ENCODE measurements around the gene DNAL1. TPM values are rescaled to one million over a fixed set of nuclear protein-coding genes. Genes with fewer than 3 reads are reported as not detected.

DNAL1 gene
- total RNA-seq, 1 donor from 2014 or later = 1.5 TPM

DNA sequence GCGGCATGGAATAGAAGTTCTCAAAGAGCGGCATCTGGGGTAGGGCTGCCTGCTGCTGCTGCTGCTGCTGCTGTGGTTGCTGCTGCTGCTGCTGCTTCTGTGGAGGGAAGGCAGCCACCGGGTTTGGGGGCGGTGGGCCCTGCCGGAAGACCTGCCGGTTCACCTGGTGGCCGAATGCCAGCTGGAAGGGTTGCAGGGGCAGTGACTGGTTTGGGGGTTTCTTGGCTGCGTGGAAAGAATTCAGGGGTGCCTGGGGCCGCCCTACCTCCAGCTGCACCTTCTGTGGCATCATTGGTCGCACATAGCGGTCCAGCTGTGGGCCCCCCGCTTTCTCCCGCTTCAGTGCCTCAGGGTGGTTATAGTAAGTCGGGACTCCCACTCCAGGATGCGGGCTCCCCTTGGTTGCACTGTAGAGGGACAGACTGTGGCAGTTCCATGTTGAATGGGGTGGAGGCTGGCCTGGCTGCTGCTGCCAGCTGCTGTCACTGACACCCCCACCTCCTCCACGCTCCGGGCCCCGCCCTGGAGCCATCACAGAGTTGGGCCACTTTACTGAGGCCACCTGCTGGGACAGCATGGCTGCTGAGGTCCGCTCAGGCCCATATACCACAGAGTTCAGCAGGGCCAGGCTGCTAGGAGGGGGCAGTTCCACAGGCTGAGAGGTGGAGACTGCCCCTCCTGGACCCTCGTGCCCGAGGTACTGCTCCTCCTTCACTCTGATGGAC lies 94.5 kb downstream of the DNAL1 start:
- Histone ChIP-seq H3K27ac (peak overlapping the region; percentile 91 to 98), H3K27me3 (no peaks in the 10 kb centered on the region), H3K36me3 (peaks cover 38 to 42% of the 10 kb centered on the region in 2 donors), H3K9me3 (no peaks in the 10 kb centered on the region), H3K4me1 (peaks cover 38 to 57% of the 10 kb centered on the region in 2 donors), H3K4me3 (no peak overlapping the region)
- DNase-seq (ENCODE audit: low spot score in 2 of 2) = no peak
- intact Hi-C loops (cut with DNase I) = no loop called here
- TF ChIP-seq, protein P1, sequence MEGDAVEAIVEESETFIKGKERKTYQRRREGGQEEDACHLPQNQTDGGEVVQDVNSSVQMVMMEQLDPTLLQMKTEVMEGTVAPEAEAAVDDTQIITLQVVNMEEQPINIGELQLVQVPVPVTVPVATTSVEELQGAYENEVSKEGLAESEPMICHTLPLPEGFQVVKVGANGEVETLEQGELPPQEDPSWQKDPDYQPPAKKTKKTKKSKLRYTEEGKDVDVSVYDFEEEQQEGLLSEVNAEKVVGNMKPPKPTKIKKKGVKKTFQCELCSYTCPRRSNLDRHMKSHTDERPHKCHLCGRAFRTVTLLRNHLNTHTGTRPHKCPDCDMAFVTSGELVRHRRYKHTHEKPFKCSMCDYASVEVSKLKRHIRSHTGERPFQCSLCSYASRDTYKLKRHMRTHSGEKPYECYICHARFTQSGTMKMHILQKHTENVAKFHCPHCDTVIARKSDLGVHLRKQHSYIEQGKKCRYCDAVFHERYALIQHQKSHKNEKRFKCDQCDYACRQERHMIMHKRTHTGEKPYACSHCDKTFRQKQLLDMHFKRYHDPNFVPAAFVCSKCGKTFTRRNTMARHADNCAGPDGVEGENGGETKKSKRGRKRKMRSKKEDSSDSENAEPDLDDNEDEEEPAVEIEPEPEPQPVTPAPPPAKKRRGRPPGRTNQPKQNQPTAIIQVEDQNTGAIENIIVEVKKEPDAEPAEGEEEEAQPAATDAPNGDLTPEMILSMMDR (IDR thresholded peaks at IDR 0.05) = no peak

DNA sequence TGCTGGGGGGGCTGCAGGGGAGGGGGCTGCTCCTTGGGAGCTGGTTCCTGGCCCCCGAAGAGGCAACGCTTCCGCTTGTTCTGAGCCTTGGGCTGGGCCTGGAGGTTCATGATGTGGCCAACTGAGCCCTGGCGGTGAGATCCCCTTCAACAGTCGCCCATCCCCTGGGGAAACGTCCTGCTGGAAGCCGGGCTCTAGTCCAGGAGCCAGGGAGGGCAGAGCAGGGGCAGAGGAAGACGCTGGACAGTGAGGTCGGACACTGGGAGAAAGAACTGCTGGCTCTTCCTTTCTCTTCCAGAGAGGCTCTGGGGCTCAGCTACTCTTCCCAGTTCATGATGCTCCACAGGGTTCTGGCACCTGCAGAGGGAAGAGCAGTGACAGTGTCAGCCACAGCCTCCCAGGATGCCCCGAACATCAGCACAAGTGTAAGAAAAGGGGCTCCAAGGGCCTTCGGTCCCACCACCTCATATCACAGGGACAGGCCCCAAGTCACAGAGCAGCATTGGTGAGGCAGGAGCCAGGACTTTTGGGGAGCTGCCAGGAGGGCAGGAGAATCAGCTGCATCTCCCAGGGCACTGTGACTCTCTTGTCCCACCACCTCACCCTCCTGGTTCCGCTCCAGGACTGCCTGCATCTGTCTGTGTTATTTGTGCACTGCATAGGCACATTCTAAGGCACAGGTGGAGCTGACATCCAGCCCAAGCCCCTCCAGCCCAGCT lies 95.3 kb downstream of the DNAL1 start:
- H3K27ac ChIP-seq = peak overlapping the region; percentile 91 to 98
- intact Hi-C loops (cut with DNase I) = loop anchor here (2.0 kb wide), 1 partner anchor 15 kb away; no protein-coding TSS in a partner anchor
- DNase-seq (ENCODE audit: low spot score in 2 of 2) = no peak
- TF ChIP-seq, protein P1 (IDR thresholded peaks at IDR 0.05) = no peak
- H3K36me3 ChIP-seq = peaks cover 34 to 38% of the 10 kb centered on the region in 2 donors
- H3K9me3 ChIP-seq = no peaks in the 10 kb centered on the region
- peaks cover 43 to 65% of the 10 kb centered on the region in 2 donors for H3K4me1 ChIP-seq
- H3K27me3 ChIP-seq = no peaks in the 10 kb centered on the region
- peak overlapping the region; percentile 34 to 50 for H3K4me3 ChIP-seq

DNA sequence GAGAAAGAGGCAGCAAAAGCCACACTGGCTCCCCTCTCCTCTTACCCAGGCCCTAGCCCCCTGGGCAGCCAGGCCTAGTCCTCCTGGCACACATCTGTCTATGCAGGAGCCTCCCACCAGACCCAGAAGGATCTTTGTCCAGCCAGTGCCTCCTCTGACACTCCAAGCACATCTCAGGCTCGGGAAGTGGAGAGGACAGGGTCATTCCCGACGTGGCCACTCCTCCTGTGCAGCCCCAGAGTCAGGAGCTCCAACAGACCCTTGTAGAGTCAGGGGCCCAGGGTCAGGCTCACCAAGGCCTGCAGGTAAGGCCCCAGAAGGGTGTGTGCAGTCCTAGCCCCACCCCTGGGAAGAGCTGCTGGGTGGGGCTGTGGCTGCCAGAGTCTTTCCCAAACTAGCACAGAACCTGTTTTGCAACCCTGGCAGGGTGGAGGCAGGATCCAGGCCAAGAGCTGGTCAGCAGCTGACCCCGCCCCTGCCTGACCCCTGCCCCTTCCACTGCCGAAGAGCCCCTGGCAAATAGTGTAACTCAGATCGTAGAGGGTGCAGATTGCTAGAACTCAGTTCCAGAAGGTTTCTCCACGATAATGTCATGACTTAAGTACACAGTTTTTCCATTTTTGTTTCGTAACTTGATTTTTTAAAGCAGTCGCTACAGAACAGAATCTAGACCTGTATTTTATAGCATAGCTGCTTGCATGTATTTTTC lies 96.0 kb downstream of the DNAL1 start:
- H3K4me3 ChIP-seq = peak overlapping the region; percentile 34 to 50
- TF ChIP-seq, protein P1 (IDR thresholded peaks at IDR 0.05) = no peak
- intact Hi-C loops (cut with DNase I) = loop anchor here (2.0 kb wide), 1 partner anchor 14 kb away; no protein-coding TSS in a partner anchor
- peaks cover 46 to 72% of the 10 kb centered on the region in 2 donors for H3K4me1 ChIP-seq
- H3K27ac ChIP-seq = peak overlapping the region; percentile 91 to 98
- peaks cover 28 to 32% of the 10 kb centered on the region in 2 donors for H3K36me3 ChIP-seq
- H3K9me3 ChIP-seq = no peaks in the 10 kb centered on the region
- H3K27me3 ChIP-seq = no peaks in the 10 kb centered on the region
- DNase-seq (ENCODE audit: low spot score in 2 of 2) = no peak

DNA sequence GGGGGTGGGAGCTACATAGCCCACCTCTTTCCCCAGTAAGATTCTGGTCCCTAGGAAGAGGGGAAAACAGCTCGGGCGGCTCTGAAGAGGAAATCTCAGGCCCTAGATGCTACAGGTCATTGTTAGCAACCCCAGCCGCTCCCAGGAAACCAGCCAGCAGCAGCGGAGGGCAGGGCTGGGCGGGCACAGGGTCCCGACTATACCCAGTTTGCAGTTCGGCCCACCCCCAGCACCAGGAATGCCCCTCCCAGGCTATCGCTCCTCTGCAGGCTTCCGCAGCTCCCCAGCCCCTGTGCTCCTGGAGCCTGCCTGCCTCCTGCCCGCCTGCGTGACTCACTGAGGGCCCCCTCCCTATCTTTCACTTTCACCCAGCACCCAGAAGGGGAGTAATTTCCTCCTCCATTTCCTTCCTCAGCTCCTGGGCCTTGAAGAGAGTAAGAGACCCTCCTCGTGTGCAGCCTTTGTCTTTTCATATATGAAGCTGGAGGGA lies 96.6 kb downstream of the DNAL1 start:
- Histone ChIP-seq H3K4me3 (peak overlapping the region; percentile 34 to 50), H3K27me3 (no peaks in the 10 kb centered on the region), H3K4me1 (peaks cover 52 to 78% of the 10 kb centered on the region in 2 donors), H3K9me3 (no peaks in the 10 kb centered on the region), H3K36me3 (peaks cover 21 to 28% of the 10 kb centered on the region in 2 donors), H3K27ac (peak overlapping the region; percentile 91 to 98)
- intact Hi-C loops (cut with DNase I) = loop anchor here (2.0 kb wide), 1 partner anchor 13 kb away; no protein-coding TSS in a partner anchor
- DNase-seq (ENCODE audit: low spot score in 2 of 2) = peak in 1 of 2 donors; percentile 88
- TF ChIP-seq, protein P1 (IDR thresholded peaks at IDR 0.05) = no peak

DNA sequence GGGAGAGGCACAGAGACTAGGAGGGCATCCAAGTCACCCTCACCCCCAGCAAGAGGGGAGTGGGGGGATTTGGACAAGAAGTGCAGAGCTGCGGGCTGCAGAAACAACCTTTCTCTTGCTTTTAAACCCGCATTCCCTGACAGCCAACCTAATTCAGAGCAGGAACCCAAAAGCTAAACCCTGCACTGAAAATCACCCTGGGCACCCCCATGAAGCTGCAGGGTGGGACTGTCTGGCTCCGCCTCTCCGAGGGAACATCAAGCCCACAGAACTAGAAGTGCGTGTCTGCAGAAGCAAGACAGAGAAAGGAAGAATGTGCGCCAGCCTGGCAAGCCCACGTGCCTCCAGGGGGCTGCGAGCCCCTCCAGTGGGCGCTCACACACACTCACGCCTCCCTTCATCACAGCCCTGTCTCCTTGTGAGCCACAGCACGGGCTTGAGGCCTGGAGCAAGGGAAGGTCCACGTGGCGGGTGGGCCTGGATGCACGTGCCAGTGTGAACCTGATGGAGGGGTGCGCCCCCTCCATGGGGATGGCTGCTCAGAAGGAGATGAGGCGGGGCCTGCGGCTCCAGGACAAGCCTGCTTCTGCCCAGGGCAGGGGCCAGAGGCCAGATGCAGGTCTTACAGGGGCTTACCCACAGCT lies 97.2 kb downstream of the DNAL1 start:
- H3K4me3 ChIP-seq = peak overlapping the region in 1 of 2 donors; percentile 50
- no peaks in the 10 kb centered on the region for H3K9me3 ChIP-seq
- intact Hi-C loops (cut with DNase I) = loop anchor here (2.0 kb wide), 1 partner anchor 13 kb away; no protein-coding TSS in a partner anchor
- no peaks in the 10 kb centered on the region for H3K27me3 ChIP-seq
- peaks cover 58 to 84% of the 10 kb centered on the region in 2 donors for H3K4me1 ChIP-seq
- no peak for DNase-seq (ENCODE audit: low spot score in 2 of 2)
- TF ChIP-seq, protein P1 (IDR thresholded peaks at IDR 0.05) = no peak
- H3K36me3 ChIP-seq = peaks cover 16 to 22% of the 10 kb centered on the region in 2 donors
- H3K27ac ChIP-seq = peak overlapping the region; percentile 91 to 98

Measured in ascending aorta (tissue), 2 donors.